Activated T-helper 2 cell treated with anti-CD3 and anti-CD28 coated beads, Interferon-gamma antibody, Interleukin-2, Interleukin-4, amounts not matched to agents 10 μg/mL and 5 μg/mL and 100 μg/mL, durations not matched to agents 14 hours and 24 hours and 36 hours (primary cell): ENCODE data around the gene PDZD4. TPM values are rescaled to one million over a fixed set of nuclear protein-coding genes. Genes with fewer than 3 reads are reported as not detected.

Experiments used
- DNase-seq: peaks from one replicate; pipeline ENCODE4 v3.0.0; 2021; ENCODE audit warnings: low spot score
- H3K27ac Mint-ChIP-seq: one replicate; pipeline ENCODE4 v1.8.0; 2021; ENCODE audit warnings: mixed read lengths
- H3K27me3 Mint-ChIP-seq: one replicate; pipeline ENCODE4 v1.8.0; 2021; ENCODE audit warnings: low read depth, mixed read lengths
- H3K36me3 Mint-ChIP-seq: one replicate; pipeline ENCODE4 v1.8.0; 2021; ENCODE audit warnings: low read depth, mixed read lengths
- H3K4me1 Mint-ChIP-seq: one replicate; pipeline ENCODE4 v1.8.0; 2021; ENCODE audit warnings: low read depth, mixed read lengths
- H3K4me3 Mint-ChIP-seq: one replicate; pipeline ENCODE4 v1.8.0; 2021; ENCODE audit warnings: low read depth, mild to moderate bottlenecking, moderate library complexity, mixed read lengths
- H3K9me3 Mint-ChIP-seq: one replicate; pipeline ENCODE4 v1.8.0; 2021; ENCODE audit warnings: mixed read lengths
- intact Hi-C: fragments of 100-400 bp; cut with micrococcal nuclease; formaldehyde crosslinking; loops from one replicate; pipeline ENCODE4 v1.15.1; 2023
- total RNA-seq: library from RNA; stranded (reverse); gene quantifications from 2 replicates; pipeline ENCODE4 v1.2.3, GENCODE V29; 2022

The PDZD4 gene
- total RNA-seq, 1 donor from 2014 or later, result 0.91 TPM

GRCh38 chrX:153794018-153794896, 36.1 kb downstream of the PDZD4 start, which contains the start of the genes IDH3G and SSR4:
IDH3G (minus strand) TSS chrX:153794375; CDS start chrX:153794326, 49 bp downstream.
SSR4 (plus strand) TSS chrX:153794668; CDS start chrX:153794688, 20 bp downstream.
- H3K4me3 Mint-ChIP-seq, result peak within 1 kb of the TSS; percentile 97
- H3K27ac Mint-ChIP-seq, result peak within 1 kb of the TSS; percentile 93
- no peaks in the 10 kb centered on the region for H3K9me3 Mint-ChIP-seq
- H3K27me3 Mint-ChIP-seq, result no peaks in the 10 kb centered on the region
- DNase-seq, result peak; percentile 91
- H3K36me3 Mint-ChIP-seq, result peaks cover 39% of the 10 kb centered on the region
- peaks cover 9% of the 10 kb centered on the region for H3K4me1 Mint-ChIP-seq
- intact Hi-C loops, result loop anchor here (1.0 kb wide), 2 partner anchors 70 to 134 kb away; partner anchors contain the start of genes ABCD1 and BCAP31

- DNase-seq, result no peak
- intact Hi-C loops, result no loop called here
- H3K4me3 Mint-ChIP-seq, result peak overlapping the region; percentile 97
- H3K4me1 Mint-ChIP-seq, result peaks cover 9% of the 10 kb centered on the region
- H3K36me3 Mint-ChIP-seq, result peaks cover 41% of the 10 kb centered on the region
- H3K9me3 Mint-ChIP-seq, result no peaks in the 10 kb centered on the region
- peak overlapping the region; percentile 89 for H3K27ac Mint-ChIP-seq
- no peaks in the 10 kb centered on the region for H3K27me3 Mint-ChIP-seq
These were observed 37.1 kb downstream of the PDZD4 start for GRCh38 chrX:153793291-153793690.

- DNase-seq, result no peak
- H3K27me3 Mint-ChIP-seq, result no peaks in the 10 kb centered on the region
- H3K4me1 Mint-ChIP-seq, result peaks cover 9% of the 10 kb centered on the region
- no peak overlapping the region for H3K4me3 Mint-ChIP-seq
- H3K9me3 Mint-ChIP-seq, result no peaks in the 10 kb centered on the region
- peaks cover 43% of the 10 kb centered on the region for H3K36me3 Mint-ChIP-seq
- intact Hi-C loops, result no loop called here
- no peak overlapping the region for H3K27ac Mint-ChIP-seq
These were observed 38.0 kb downstream of the PDZD4 start for GRCh38 chrX:153792368-153792767.

- Mint-ChIP-seq H3K36me3 (peaks cover 40% of the 10 kb centered on the region), H3K4me3 (no peak overlapping the region), H3K9me3 (no peaks in the 10 kb centered on the region), H3K27me3 (no peaks in the 10 kb centered on the region), H3K27ac (no peak overlapping the region), H3K4me1 (peaks cover 9% of the 10 kb centered on the region)
- intact Hi-C loops, result no loop called here
- no peak for DNase-seq
These were observed 39.1 kb downstream of the PDZD4 start for GRCh38 chrX:153791104-153791852.

GRCh38 chrX:153789654-153790053, 40.7 kb downstream of the PDZD4 start:
- Mint-ChIP-seq H3K9me3 (no peaks in the 10 kb centered on the region), H3K27me3 (no peaks in the 10 kb centered on the region), H3K4me1 (peaks cover 6% of the 10 kb centered on the region), H3K27ac (no peak overlapping the region), H3K4me3 (no peak overlapping the region), H3K36me3 (peaks cover 34% of the 10 kb centered on the region)
- intact Hi-C loops, result no loop called here
- DNase-seq, result no peak

GRCh38 chrX:153786669-153787068, 43.7 kb downstream of the PDZD4 start:
- Mint-ChIP-seq H3K27me3 (no peaks in the 10 kb centered on the region), H3K27ac (no peak overlapping the region), H3K9me3 (no peaks in the 10 kb centered on the region), H3K4me3 (no peak overlapping the region), H3K4me1 (no peaks in the 10 kb centered on the region), H3K36me3 (peaks cover 25% of the 10 kb centered on the region)
- intact Hi-C loops, result no loop called here
- DNase-seq, result no peak

GRCh38 chrX:153784325-153784967, 45.9 kb downstream of the PDZD4 start:
- Mint-ChIP-seq H3K36me3 (peaks cover 20% of the 10 kb centered on the region), H3K4me1 (no peaks in the 10 kb centered on the region), H3K27ac (no peak overlapping the region), H3K27me3 (no peaks in the 10 kb centered on the region), H3K9me3 (no peaks in the 10 kb centered on the region), H3K4me3 (no peak overlapping the region)
- no peak for DNase-seq
- intact Hi-C loops, result no loop called here

GRCh38 chrX:153783378-153784013, 46.8 kb downstream of the PDZD4 start:
- Mint-ChIP-seq H3K27me3 (no peaks in the 10 kb centered on the region), H3K9me3 (no peaks in the 10 kb centered on the region), H3K36me3 (peaks cover 16% of the 10 kb centered on the region), H3K4me1 (no peaks in the 10 kb centered on the region), H3K4me3 (no peak overlapping the region), H3K27ac (no peak overlapping the region)
- DNase-seq, result no peak
- intact Hi-C loops, result no loop called here

- no peaks in the 10 kb centered on the region for H3K9me3 Mint-ChIP-seq
- no peak for DNase-seq
- intact Hi-C loops, result no loop called here
- no peaks in the 10 kb centered on the region for H3K27me3 Mint-ChIP-seq
- peaks cover 13% of the 10 kb centered on the region for H3K36me3 Mint-ChIP-seq
- no peak overlapping the region for H3K4me3 Mint-ChIP-seq
- no peaks in the 10 kb centered on the region for H3K4me1 Mint-ChIP-seq
- no peak overlapping the region for H3K27ac Mint-ChIP-seq
These were observed 47.5 kb downstream of the PDZD4 start for GRCh38 chrX:153782871-153783270.

- DNase-seq, result no peak
- intact Hi-C loops, result no loop called here
- Mint-ChIP-seq H3K27ac (no peak overlapping the region), H3K4me3 (no peak overlapping the region), H3K9me3 (no peaks in the 10 kb centered on the region), H3K36me3 (peaks cover 9% of the 10 kb centered on the region), H3K27me3 (no peaks in the 10 kb centered on the region), H3K4me1 (no peaks in the 10 kb centered on the region)
These were observed 48.0 kb downstream of the PDZD4 start for GRCh38 chrX:153782313-153782712.

GRCh38 chrX:153781428-153782047, 48.8 kb downstream of the PDZD4 start:
- peaks cover 5% of the 10 kb centered on the region for H3K36me3 Mint-ChIP-seq
- DNase-seq, result no peak
- no peak overlapping the region for H3K27ac Mint-ChIP-seq

More at GRCh38 chrX:153781428-153782047, 48.8 kb downstream of the PDZD4 start:
- intact Hi-C loops, result no loop called here
- Mint-ChIP-seq H3K4me3 (no peak overlapping the region), H3K9me3 (no peaks in the 10 kb centered on the region), H3K4me1 (no peaks in the 10 kb centered on the region), H3K27me3 (no peaks in the 10 kb centered on the region)
